HFF-Myc (cell line): ENCODE data around the gene TTLL10.

Experiments used
- DNase-seq: peaks from one replicate; pipeline ENCODE4 v3.0.0-alpha.2; 2011; ENCODE audit warnings: low read depth; ENCODE audit errors: extremely low read depth
- H3K4me3 ChIP-seq: replicated peaks from 2 replicates; pipeline ENCODE4 v1.5.1; 2011; ENCODE audit warnings: low read depth, mild to moderate bottlenecking, control low read depth, low read length
- CTCF ChIP-seq: IDR thresholded peaks from 2 replicates; pipeline ENCODE4 v1.5.1; 2012; ENCODE audit warnings: mild to moderate bottlenecking, low read depth, low read length, control low read depth; ENCODE audit errors: missing control alignments

The TTLL10 gene

DNA sequence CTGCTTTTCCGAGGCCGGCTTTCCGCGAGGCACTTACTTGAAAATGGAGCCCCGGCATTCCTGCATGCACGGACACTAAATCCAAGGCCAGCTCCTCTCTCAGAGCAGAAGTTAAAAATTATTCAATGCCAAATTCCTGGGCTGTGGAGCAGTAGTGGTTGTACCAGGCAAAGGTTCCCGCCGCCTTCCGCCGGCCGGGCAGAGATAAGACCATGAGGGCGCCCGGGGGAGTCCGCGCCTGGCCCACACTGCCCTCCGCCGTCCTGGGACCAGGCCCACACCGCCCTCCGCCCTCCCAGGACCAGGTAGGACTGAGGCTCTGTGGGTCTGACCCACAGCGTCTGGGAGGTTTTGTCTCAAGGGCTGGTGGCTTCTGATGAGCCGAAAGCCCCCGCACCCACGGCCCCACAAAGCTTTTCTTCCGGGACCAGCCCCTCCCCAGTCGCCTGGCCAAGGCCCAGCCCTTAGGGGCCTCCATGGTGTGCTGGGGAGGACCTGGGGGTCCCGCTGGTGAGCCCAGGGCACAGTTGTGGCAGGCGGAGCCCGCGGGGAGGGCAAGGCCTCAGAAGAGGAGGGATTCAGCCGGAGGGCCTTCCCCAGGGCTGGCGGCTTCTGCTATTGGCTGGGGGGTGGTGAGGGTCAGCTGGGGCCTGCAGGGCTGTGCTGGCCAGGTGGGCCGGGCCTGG, 45.1 kb upstream of the TTLL10 start:
- no peak for DNase-seq
- no peak for TF ChIP-seq CTCF
- H3K4me3 ChIP-seq: no peak overlapping the region

GRCh38 chr1:1129381-1129821, 44.3 kb upstream of the TTLL10 start:
- TF ChIP-seq CTCF: no peak
- H3K4me3 ChIP-seq: no peak overlapping the region
- DNase-seq: no peak

DNA sequence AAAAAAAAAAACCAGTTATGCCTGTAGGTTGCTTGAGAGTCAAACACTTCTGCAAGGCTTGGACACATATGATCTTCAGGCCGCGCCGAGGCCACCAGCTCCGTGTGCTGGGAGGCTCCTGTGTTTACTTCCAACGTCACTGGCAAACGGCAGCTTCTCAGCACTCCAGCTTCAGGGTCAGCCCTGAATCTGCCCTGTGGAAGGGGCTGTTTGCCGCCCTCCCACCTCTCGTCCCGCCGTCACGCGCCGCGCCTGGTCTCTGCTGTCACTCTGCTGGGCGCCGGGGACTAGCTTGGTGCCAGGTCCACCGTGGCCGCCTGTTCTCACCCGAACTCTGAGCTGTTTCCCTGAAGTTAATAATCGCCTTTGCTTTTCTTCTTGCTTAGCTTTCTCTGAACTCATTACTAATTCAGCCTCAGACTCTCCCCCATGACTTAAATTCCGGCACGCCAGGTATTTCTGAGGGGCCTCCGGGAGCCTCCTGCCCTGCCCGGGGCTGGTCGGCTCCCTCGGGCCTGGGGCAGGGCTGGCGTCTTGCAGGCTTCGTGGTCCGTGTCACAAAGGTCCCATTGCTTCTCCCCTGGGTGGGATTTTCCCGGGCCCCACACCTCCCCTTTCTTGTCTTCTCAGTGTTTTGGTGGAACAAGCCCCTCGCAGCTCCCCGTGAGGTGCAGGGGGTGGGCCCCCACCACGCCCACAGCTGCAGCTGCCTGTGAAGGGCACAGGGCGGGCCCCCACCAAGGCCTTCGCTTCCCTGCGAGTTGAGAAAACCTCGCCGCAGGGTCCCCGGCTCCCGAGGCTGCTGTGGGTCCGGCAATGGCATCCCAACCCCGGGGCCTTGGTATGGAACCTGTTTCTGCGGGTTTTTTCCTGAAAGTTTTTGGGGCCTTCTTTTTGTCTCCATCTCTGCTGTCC, 43.2 kb upstream of the TTLL10 start:
- H3K4me3 ChIP-seq: no peak overlapping the region
- DNase-seq: no peak

DNA sequence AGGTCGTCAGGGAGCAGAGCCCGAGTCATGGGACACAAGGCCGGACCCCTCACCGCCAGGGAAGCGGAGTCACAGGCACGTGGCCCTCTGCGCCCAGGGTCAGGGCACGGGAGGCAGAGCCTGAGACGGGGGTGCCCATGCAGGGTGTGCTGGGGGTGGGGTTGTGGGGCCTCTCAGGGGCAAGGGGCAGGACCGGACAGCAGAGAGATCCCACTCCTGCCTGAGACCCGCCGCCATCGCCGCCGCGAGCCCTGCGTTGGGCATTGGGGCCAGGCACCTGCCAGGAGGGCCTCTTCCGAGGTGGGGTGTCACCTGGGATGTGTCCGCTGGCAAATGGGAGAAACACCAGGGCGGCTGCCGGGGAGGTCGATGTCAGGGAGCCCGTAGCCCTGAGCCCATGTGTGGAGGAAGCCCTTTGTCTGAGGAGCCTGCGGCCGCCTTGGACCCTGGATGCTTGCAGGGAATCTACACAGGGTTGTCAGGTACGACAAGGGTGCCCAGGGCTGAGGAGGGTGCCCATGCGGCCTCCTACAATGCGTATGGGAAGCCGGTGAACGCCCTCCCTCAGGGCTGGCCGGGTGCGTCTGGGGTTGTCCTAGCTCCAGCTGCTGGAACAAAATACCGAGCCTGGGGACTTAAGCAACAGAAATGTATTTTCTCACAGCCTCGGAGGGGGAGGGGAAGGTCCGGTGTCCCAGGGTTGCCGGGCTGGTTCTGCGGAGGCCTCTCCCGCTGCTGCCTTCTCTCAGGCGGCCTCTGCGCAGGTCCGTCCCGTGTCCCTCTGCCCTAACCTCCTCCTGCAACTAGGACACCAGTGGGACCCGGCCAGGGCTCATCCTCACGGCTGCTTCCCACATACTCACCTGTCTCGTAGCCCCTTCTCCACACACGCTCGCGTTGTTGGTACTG, 41.4 kb upstream of the TTLL10 start:
- H3K4me3 ChIP-seq: no peak overlapping the region
- DNase-seq: no peak
- TF ChIP-seq CTCF: no peak

More for the DNA sequence above, 43.2 kb upstream of the TTLL10 start:
- TF ChIP-seq CTCF: no peak

GRCh38 chr1:1132956-1133750, 40.5 kb upstream of the TTLL10 start:
- no peak overlapping the region for H3K4me3 ChIP-seq
- DNase-seq: no peak
- no peak for TF ChIP-seq CTCF
